ENCODE data around the gene SOX15.

SOX15 gene

GRCh38 chr17:7579001-7579833, 10.7 kb downstream of the SOX15 start, which contains the start of gene CD68:
Gene CD68 (plus strand): TSS chr17:7579638. CDS start chr17:7579678, 40 bp downstream.
- peak in 23 of 51 donors; percentile 16 to 74 (median 47) for DNase-seq

- DNase-seq, result no peak
Observed at GRCh38 chr17:7577327-7578199, 12.3 kb downstream of the SOX15 start.

GRCh38 chr17:7576432-7576937, 13.4 kb downstream of the SOX15 start:
- peak in 1 of 51 donors; percentile 12 for DNase-seq

GRCh38 chr17:7575959-7576358, 13.9 kb downstream of the SOX15 start:
- DNase-seq, result no peak

GRCh38 chr17:7575481-7575883, 14.4 kb downstream of the SOX15 start:
- no peak for DNase-seq

GRCh38 chr17:7574176-7574953, 15.5 kb downstream of the SOX15 start:
- no peak for DNase-seq

GRCh38 chr17:7573324-7574080, 16.4 kb downstream of the SOX15 start:
- peak in 48 of 51 donors; percentile 52 to 93 (median 82) for DNase-seq

- DNase-seq, result peak; percentile 83 to 100 (median 99)
Observed at GRCh38 chr17:7572588-7573323, 17.1 kb downstream of the SOX15 start.

- no peak for DNase-seq
Observed at GRCh38 chr17:7572338-7572587, 17.6 kb downstream of the SOX15 start.

GRCh38 chr17:7570351-7570750, 19.5 kb downstream of the SOX15 start:
- DNase-seq, result no peak

GRCh38 chr17:7569571-7569970, 20.3 kb downstream of the SOX15 start:
- DNase-seq, result no peak

GRCh38 chr17:7563115-7563869, 26.6 kb downstream of the SOX15 start:
- DNase-seq, result no peak

- DNase-seq, result no peak
Observed at GRCh38 chr17:7562208-7562605, 27.7 kb downstream of the SOX15 start.

- peak in 49 of 51 donors; percentile 53 to 93 (median 83) for DNase-seq
Observed at GRCh38 chr17:7561589-7562207, 28.2 kb downstream of the SOX15 start, which contains the start of gene SENP3. Gene SENP3 (plus strand): TSS chr17:7561919. CDS start chr17:7563077, 1,158 bp downstream.

- peak in 46 of 51 donors; percentile 34 to 90 (median 78) for DNase-seq
Observed at GRCh38 chr17:7561028-7561575, 28.8 kb downstream of the SOX15 start.

- peak in 10 of 51 donors; percentile 9 to 68 (median 28) for DNase-seq
Observed at GRCh38 chr17:7560172-7561027, 29.5 kb downstream of the SOX15 start.
